GM12865 (cell line): ENCODE results near the gene PPFIA4.

Experiments
- DNase-seq: peaks from one replicate; pipeline ENCODE4 v3.0.0; 2010; ENCODE audit warnings: low read depth
- H3K4me3 ChIP-seq: 2 replicates; pipeline ENCODE4 v1.5.1; 2011; ENCODE audit warnings: mild to moderate bottlenecking, low read depth, low read length, control low read depth
- CTCF ChIP-seq: IDR thresholded peaks from 2 replicates; pipeline ENCODE4 v1.5.1; 2011; ENCODE audit warnings: low read length, control low read depth, low read depth, inconsistent platforms; ENCODE audit not compliant: insufficient read depth; ENCODE audit errors: missing control alignments

Gene PPFIA4

GRCh38 chr1:203098445-203098844, 72.2 kb downstream of the PPFIA4 start:
- TF ChIP-seq CTCF = no peak
- no peak for DNase-seq
- no peak overlapping the region for H3K4me3 ChIP-seq

- DNase-seq = no peak
- TF ChIP-seq CTCF = no peak
- no peak overlapping the region for H3K4me3 ChIP-seq
Measured at GRCh38 chr1:203098914-203099520, 72.7 kb downstream of the PPFIA4 start.

GRCh38 chr1:203099805-203100515, 73.7 kb downstream of the PPFIA4 start:
- no peak for DNase-seq
- no peak for TF ChIP-seq CTCF
- H3K4me3 ChIP-seq = no peak overlapping the region

GRCh38 chr1:203100516-203100869, 74.2 kb downstream of the PPFIA4 start:
- no peak overlapping the region for H3K4me3 ChIP-seq
- TF ChIP-seq CTCF = no peak
- DNase-seq = no peak

GRCh38 chr1:203101813-203102634, 75.7 kb downstream of the PPFIA4 start:
- no peak overlapping the region for H3K4me3 ChIP-seq
- no peak for TF ChIP-seq CTCF
- DNase-seq = no peak

GRCh38 chr1:203103216-203103615, 76.9 kb downstream of the PPFIA4 start:
- TF ChIP-seq CTCF = no peak
- no peak for DNase-seq

More at GRCh38 chr1:203103216-203103615, 76.9 kb downstream of the PPFIA4 start:
- no peak overlapping the region for H3K4me3 ChIP-seq
